H1 (cell line): Measurements from ENCODE around the gene RAD23B. TPM values are rescaled to one million over a fixed set of nuclear protein-coding genes. Genes with fewer than 3 reads are reported as not detected.

Source experiments
- CTCF ChIA-PET: fragments of 300-600 bp; sonication (Branson Sonifier 250); formaldehyde crosslinking; loops from one replicate; lab custom pipeline; 2021; ENCODE audit not compliant: partially characterized antibody; lab: Charles Lee
- POLR2A ChIA-PET: fragments of 300-600 bp; sonication (Branson Sonifier 250); formaldehyde crosslinking; loops from one replicate; lab custom pipeline; 2021; ENCODE audit warnings: inconsistent platforms; ENCODE audit not compliant: partially characterized antibody; lab: Charles Lee
- DNase-seq, 2 experiments: peaks; one replicate each; pipeline versions ENCODE4 v3.0.0 to v3.0.0-alpha.2; 2010 to 2022; ENCODE audit warnings: low spot score in 2 of 2, low read depth in 1 of 2, mixed read lengths in 1 of 2
- FAIRE-seq: peaks from 2 replicates; lab custom pipeline; 2011; peaks lifted over from hg19 to GRCh38; lab: Jason Lieb, UNC
- H2AFZ ChIP-seq: 2 replicates; pipeline ENCODE4 v1.8.1; 2012; ENCODE audit warnings: low read length, inconsistent platforms
- H2AK5ac ChIP-seq: 2 replicates; pipeline ENCODE4 v1.6.1; 2013; ENCODE audit warnings: low read depth, low read length
- H2BK120ac ChIP-seq: replicated peaks from 2 replicates; pipeline ENCODE3; 2013; ENCODE audit warnings: low read depth, low read length, inconsistent platforms
- H2BK12ac ChIP-seq: 2 replicates; pipeline ENCODE4 v1.6.1; 2013; ENCODE audit warnings: low read depth, low read length
- H2BK15ac ChIP-seq: 2 replicates; pipeline ENCODE4 v1.6.1; 2013; ENCODE audit warnings: low read length
- H2BK20ac ChIP-seq: 2 replicates; pipeline ENCODE4 v1.6.1; 2013; ENCODE audit warnings: low read length
- H2BK5ac ChIP-seq: 2 replicates; pipeline ENCODE4 v1.6.1; 2013; ENCODE audit warnings: low read depth, low read length
- H3K14ac ChIP-seq: 2 replicates; pipeline ENCODE4 v1.6.1; 2013; ENCODE audit warnings: inconsistent platforms; ENCODE audit not compliant: insufficient read length
- H3K18ac ChIP-seq: 2 replicates; pipeline ENCODE4 v1.6.1; 2013; ENCODE audit warnings: low read length; ENCODE audit errors: extremely low read depth
- H3K23ac ChIP-seq: 2 replicates; pipeline ENCODE4 v1.6.1; 2013; ENCODE audit warnings: inconsistent platforms; ENCODE audit not compliant: insufficient read length
- H3K23me2 ChIP-seq: 2 replicates; pipeline ENCODE4 v1.6.1; 2013; ENCODE audit warnings: low read depth, low read length
- H3K27ac ChIP-seq: 2 replicates; pipeline ENCODE4 v1.6.1; 2011; ENCODE audit warnings: low read depth, low read length, inconsistent platforms
- H3K27me3 ChIP-seq, 4 experiments: replicated peaks in 1 of 4; 1 replicate in 1 of 4; 2 replicates in 3 of 4; pipeline versions ENCODE4 v1.6.1 to v1.8.1; 2011 to 2013; ENCODE audit warnings: low read length in 3 of 4, mild to moderate bottlenecking in 3 of 4, inconsistent platforms in 2 of 4, mixed read lengths in 2 of 4, moderate library complexity in 1 of 4; ENCODE audit not compliant: control insufficient read depth in 3 of 4, insufficient read depth in 3 of 4; ENCODE audit errors: extremely low read depth in 1 of 4
- H3K36me3 ChIP-seq, 4 experiments: 2 replicates each; pipeline versions ENCODE4 v1.6.1 to v1.8.1; 2011 to 2013; ENCODE audit warnings: mild to moderate bottlenecking in 4 of 4, low read length in 3 of 4, moderate library complexity in 2 of 4, control low read depth in 1 of 4, inconsistent platforms in 1 of 4; ENCODE audit not compliant: insufficient read depth in 4 of 4, control insufficient read depth in 2 of 4
- H3K4ac ChIP-seq: replicated peaks from 2 replicates; pipeline ENCODE3; 2013; ENCODE audit warnings: low read length, low read depth, mixed read lengths, inconsistent platforms; ENCODE audit not compliant: insufficient read length
- H3K4me1 ChIP-seq, 4 experiments: replicated peaks in 1 of 4; 1 replicate in 1 of 4; 2 replicates in 3 of 4; pipeline versions ENCODE4 v1.6.1 to v1.8.1; 2011 to 2013; ENCODE audit warnings: low read length in 3 of 4, inconsistent platforms in 2 of 4, mixed read lengths in 1 of 4; ENCODE audit not compliant: insufficient read depth in 4 of 4, control insufficient read depth in 3 of 4
- H3K4me2 ChIP-seq, 2 experiments: 2 replicates each; pipeline versions ENCODE4 v1.6.1 to v1.8.1; 2011 to 2013; ENCODE audit warnings: low read depth in 2 of 2, low read length in 2 of 2, control low read depth in 1 of 2, inconsistent platforms in 1 of 2, mild to moderate bottlenecking in 1 of 2; ENCODE audit not compliant: insufficient read depth in 1 of 2
- H3K4me3 ChIP-seq, 4 experiments: fragments of 200-600, 300-600 bp in 1 of 4; sonication (generic), shearing (Covaris generic), sonication (Bioruptor Twin) in 1 of 4; 2 replicates each; pipeline versions ENCODE4 v1.5.1 to v1.8.1; 2011 to 2016; ENCODE audit warnings: low read length in 4 of 4, low read depth in 3 of 4, control low read depth in 2 of 4, inconsistent platforms in 2 of 4, mild to moderate bottlenecking in 2 of 4, mixed read lengths in 1 of 4, moderate library complexity in 1 of 4; ENCODE audit not compliant: insufficient read depth in 2 of 4; ENCODE audit errors: extremely low read depth in 1 of 4
- H3K56ac ChIP-seq: replicated peaks from 2 replicates; pipeline ENCODE3; 2013; ENCODE audit warnings: low read depth, mild to moderate bottlenecking, mixed read lengths, low read length, inconsistent platforms; ENCODE audit not compliant: insufficient read length
- H3K79me1 ChIP-seq: 2 replicates; pipeline ENCODE4 v1.6.1; 2013; ENCODE audit warnings: low read depth, low read length, control low read depth
- H3K79me2 ChIP-seq, 2 experiments: 2 replicates each; pipeline versions ENCODE4 v1.6.1 to v1.8.1; 2012 to 2013; ENCODE audit warnings: low read length in 2 of 2, mild to moderate bottlenecking in 2 of 2, inconsistent platforms in 1 of 2; ENCODE audit not compliant: insufficient read depth in 2 of 2, control insufficient read depth in 1 of 2
- H3K9ac ChIP-seq, 4 experiments: replicated peaks in 1 of 4; 1 replicate in 1 of 4; 2 replicates in 3 of 4; pipeline versions ENCODE4 v1.6.1 to v1.8.1; 2011 to 2013; ENCODE audit warnings: low read depth in 3 of 4, low read length in 3 of 4, control low read depth in 2 of 4, mild to moderate bottlenecking in 2 of 4, moderate library complexity in 2 of 4, inconsistent platforms in 1 of 4; ENCODE audit errors: extremely low read depth in 1 of 4
- H3K9me3 ChIP-seq, 2 experiments: 2 replicates each; pipeline versions ENCODE4 v1.6.1 to v1.8.1; 2012 to 2013; ENCODE audit warnings: mild to moderate bottlenecking in 2 of 2, moderate library complexity in 2 of 2, control low read depth in 1 of 2, inconsistent platforms in 1 of 2, low read depth in 1 of 2, low read length in 1 of 2, mixed read lengths in 1 of 2; ENCODE audit not compliant: insufficient read depth in 2 of 2
- H4K20me1 ChIP-seq, 2 experiments: replicated peaks in 1 of 2; 2 replicates each; pipeline versions ENCODE3 to v1.8.1; 2011 to 2013; ENCODE audit warnings: inconsistent platforms in 2 of 2, low read length in 2 of 2, mild to moderate bottlenecking in 1 of 2; ENCODE audit not compliant: insufficient read depth in 2 of 2, control insufficient read depth in 1 of 2
- H4K5ac ChIP-seq: 2 replicates; pipeline ENCODE4 v1.6.1; 2013; ENCODE audit warnings: low read length, low read depth, mixed read lengths, inconsistent platforms; ENCODE audit not compliant: insufficient read length
- H4K8ac ChIP-seq: 2 replicates; pipeline ENCODE4 v1.8.0; 2013; ENCODE audit warnings: mild to moderate bottlenecking, moderate library complexity, low read length, inconsistent platforms; ENCODE audit not compliant: insufficient read depth; ENCODE audit errors: extremely low read depth
- H4K91ac ChIP-seq: replicated peaks from 2 replicates; pipeline ENCODE3; 2013; ENCODE audit warnings: low read length, mixed read lengths, inconsistent platforms; ENCODE audit not compliant: insufficient read length
- BCL11A ChIP-seq, 2 experiments: IDR thresholded peaks; one replicate each; pipeline ENCODE4 v1.6.1; 2011; ENCODE audit warnings: low read depth in 2 of 2, low read length in 2 of 2, mild to moderate bottlenecking in 2 of 2
- CBX8 ChIP-seq: fragments of 300-800, 300-1000 bp; sonication (generic); IDR thresholded peaks from 2 replicates; pipeline ENCODE4 v1.7.1; 2016; ENCODE audit warnings: low read depth, low read length, borderline replicate concordance
- HDAC2 ChIP-seq, 2 experiments: fragments of 300-600 bp in 1 of 2; sonication (generic) in 1 of 2; IDR thresholded peaks; 2 replicates each; pipeline ENCODE4 v1.6.1; 2011 to 2012; ENCODE audit warnings: low read depth in 2 of 2, low read length in 2 of 2, mild to moderate bottlenecking in 2 of 2, moderate library complexity in 2 of 2, borderline replicate concordance in 1 of 2, inconsistent platforms in 1 of 2
- KDM5A ChIP-seq: fragments of 200-600 bp; IDR thresholded peaks from 2 replicates; pipeline ENCODE4 v1.7.1; 2012; ENCODE audit warnings: mild to moderate bottlenecking, low read length, inconsistent platforms, mixed read lengths
- MAFK ChIP-seq: IDR thresholded peaks from 2 replicates; pipeline ENCODE4 v1.6.1; 2012; ENCODE audit warnings: low read depth, mild to moderate bottlenecking, improper control_type of control experiment, low read length
- POLR2A ChIP-seq, 2 experiments: IDR thresholded peaks; 1 replicate in 1 of 2; 2 replicates in 1 of 2; pipeline ENCODE4 v1.6.1; 2011; ENCODE audit warnings: low read depth in 2 of 2, low read length in 2 of 2, mild to moderate bottlenecking in 2 of 2; ENCODE audit errors: control extremely low read depth in 1 of 2
- TAF7 ChIP-seq: optimal IDR thresholded peaks from 2 replicates; pipeline ENCODE3; 2011; ENCODE audit warnings: low read depth, mild to moderate bottlenecking, inconsistent platforms, low read length, moderate library complexity, borderline replicate concordance
- WGBS, 2 experiments: shearing (Covaris generic) in 1 of 2; methylation state at CpG; one replicate each; pipeline versions ENCODE4 v1.1.6 to v1.1.7; 2013 to 2015; ENCODE audit warnings: low lambda C conversion rate in 2 of 2, mixed read lengths in 2 of 2, inconsistent platforms in 1 of 2, low coverage in 1 of 2, missing lambda C conversion rate in 1 of 2; ENCODE audit not compliant: insufficient replicate concordance in 2 of 2, insufficient coverage in 1 of 2, insufficient read length in 1 of 2; ENCODE audit errors: extremely low coverage in 1 of 2, missing lambda C conversion rate in 1 of 2; 5-methylcytosine and 5-hydroxymethylcytosine counted together
- polyA plus RNA-seq, 7 experiments: library from polyadenylated mRNA; depleted of rRNA in 3 of 7; stranded (reverse) in 5 of 7; unstranded in 2 of 7; fragments of >200 nt in 5 of 7; fragments of 200-250 nt in 2 of 7; gene quantifications; 1 replicate in 5 of 7; 2 replicates in 1 of 7; 4 replicates in 1 of 7; pipeline versions ENCODE4 v1.2.1 to v1.2.3, GENCODE V29; 2011 to 2013; ENCODE audit warnings: missing spikeins in 2 of 7, mixed read lengths in 2 of 7
- total RNA-seq: library from RNA; stranded (reverse); fragmentation: NEBNext Ultra II Directional; extraction: Animal tissue kit (Norgen Biotek cat#: 25700); gene quantifications from 2 replicates; pipeline ENCODE4 v1.2.1, GENCODE V29; 2021
- TF ChIP-seq, protein P1 (sequence below): IDR thresholded peaks from 2 replicates; pipeline ENCODE4 v1.6.1; 2012; ENCODE audit warnings: low read length, inconsistent platforms

RAD23B gene
- total and polyA plus RNA-seq, 2 of the 8 experiments (the other 6 are each of a cell fraction or from before 2014, with no cell fraction given) = 97.1 to 165 TPM

- Histone ChIP-seq H3K27ac (no peak overlapping the region), H2BK120ac (no peak overlapping the region), H4K20me1 (peaks cover 2 to 3% of the 10 kb centered on the region in 2 experiments), H3K79me1 (no peaks in the 10 kb centered on the region; the same call in 1 of the 2 replicates), H3K4ac (no peak overlapping the region), H2AK5ac (no peak overlapping the region), H3K9me3 (no peaks in the 10 kb centered on the region), H3K9ac (no peak overlapping the region), H4K5ac (no peak overlapping the region), H3K4me1 (peaks cover 0 to 2% (median 0%) of the 10 kb centered on the region in 4 experiments; a peak in 2 of 7 replicates), H2BK12ac (no peak overlapping the region), H3K79me2 (no peaks in the 10 kb centered on the region), H2BK5ac (no peak overlapping the region), H3K23ac (no peak overlapping the region), H3K14ac (no peak overlapping the region), H3K4me2 (no peak overlapping the region), H2BK20ac (no peak overlapping the region), H3K23me2 (no peaks in the 10 kb centered on the region), H4K91ac (no peak overlapping the region), H2BK15ac (no peak overlapping the region), H2AFZ (no peak overlapping the region), H3K27me3 (no peaks in the 10 kb centered on the region), H4K8ac (peak overlapping the region; percentile 18; the same call in 1 of the 2 replicates), H3K18ac (no peak overlapping the region), H3K56ac (no peak overlapping the region), H3K36me3 (peaks cover 0 to 14% (median 4%) of the 10 kb centered on the region in 4 experiments; a peak in 4 of 8 replicates), H3K4me3 (no peak overlapping the region)
- 75% methylated on average over 7 of the region's 7 CpGs; no CpG with 5 or more reads in 1 of the 2 experiments for WGBS, 2 experiments
- POLR2A ChIA-PET = interaction anchor here (0.6 kb wide), 1 partner anchor 29 kb away, joined by 4 read pairs; no protein-coding TSS in a partner anchor
- CTCF ChIA-PET = interaction anchor here (0.7 to 2.6 kb wide), 4 partner anchors 15 to 681 kb away, joined by 3 to 11 read pairs (median 4); no protein-coding TSS in a partner anchor
- no peak for DNase-seq
- no peak for FAIRE-seq
- TF ChIP-seq, protein P1, sequence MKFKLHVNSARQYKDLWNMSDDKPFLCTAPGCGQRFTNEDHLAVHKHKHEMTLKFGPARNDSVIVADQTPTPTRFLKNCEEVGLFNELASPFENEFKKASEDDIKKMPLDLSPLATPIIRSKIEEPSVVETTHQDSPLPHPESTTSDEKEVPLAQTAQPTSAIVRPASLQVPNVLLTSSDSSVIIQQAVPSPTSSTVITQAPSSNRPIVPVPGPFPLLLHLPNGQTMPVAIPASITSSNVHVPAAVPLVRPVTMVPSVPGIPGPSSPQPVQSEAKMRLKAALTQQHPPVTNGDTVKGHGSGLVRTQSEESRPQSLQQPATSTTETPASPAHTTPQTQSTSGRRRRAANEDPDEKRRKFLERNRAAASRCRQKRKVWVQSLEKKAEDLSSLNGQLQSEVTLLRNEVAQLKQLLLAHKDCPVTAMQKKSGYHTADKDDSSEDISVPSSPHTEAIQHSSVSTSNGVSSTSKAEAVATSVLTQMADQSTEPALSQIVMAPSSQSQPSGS = no peak
- no peak for TF ChIP-seq KDM5A
- no peak for TF ChIP-seq HDAC2 (IDR thresholded peaks at IDR 0.05; ENCODE audit: borderline replicate concordance in 1 of 2, low read depth in 2 of 2, low read length in 2 of 2)
- no peak for TF ChIP-seq POLR2A (IDR thresholded peaks at IDR 0.05; ENCODE audit: control extremely low read depth in 1 of 2, low read depth in 2 of 2, low read length in 2 of 2)
- no peak for TF ChIP-seq MAFK
- no peak for TF ChIP-seq BCL11A (IDR thresholded peaks at IDR 0.05; ENCODE audit: low read depth in 2 of 2, low read length in 2 of 2)
- TF ChIP-seq TAF7 = no peak
- TF ChIP-seq CBX8 = no peak
Observed at GRCh38 chr9:107338911-107339659, 56.0 kb downstream of the RAD23B start.
